ENCODE results near the gene EVA1A.

The EVA1A gene

DNA sequence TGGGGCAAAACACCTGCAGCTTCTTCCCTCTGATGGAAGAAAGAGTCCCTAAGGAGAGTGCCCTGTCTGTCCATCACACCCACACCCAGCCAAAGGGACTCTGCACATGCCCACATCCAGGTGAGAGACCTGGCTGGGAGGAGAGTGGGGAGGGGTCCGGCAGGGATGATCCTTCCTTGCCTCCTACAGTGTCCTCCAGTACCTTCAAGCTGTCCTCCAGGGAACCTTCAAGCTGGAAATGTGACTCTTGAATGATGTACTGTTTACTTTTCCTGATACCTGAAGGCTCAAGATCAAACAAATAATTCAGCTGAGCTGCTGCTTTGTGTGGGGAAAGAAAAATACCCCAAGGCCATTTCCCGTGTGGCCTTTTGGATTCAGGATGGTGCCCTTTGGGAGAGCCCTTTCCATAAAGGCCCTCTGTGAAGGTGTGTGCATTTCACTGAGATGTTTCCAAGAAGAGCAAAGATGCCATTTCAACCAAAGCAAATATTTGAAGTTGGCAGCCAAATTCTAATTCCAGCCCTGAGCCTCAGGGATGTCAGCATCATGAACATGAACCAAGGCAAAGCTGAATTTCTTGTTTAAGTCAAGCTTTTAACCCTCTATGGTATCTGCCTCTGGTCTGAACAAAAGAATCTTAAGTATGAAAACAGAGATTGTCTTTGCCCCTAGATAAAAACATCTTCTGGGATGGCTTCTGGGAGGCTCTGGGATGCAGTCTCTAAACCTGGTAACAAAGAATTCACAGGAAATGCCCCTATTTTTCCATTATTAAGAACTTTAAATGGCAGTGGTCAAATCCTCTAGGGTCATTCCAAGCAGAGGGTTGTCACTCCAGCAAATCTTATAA lies 11.1 kb downstream of the EVA1A start:
- TF ChIP-seq, protein P1, sequence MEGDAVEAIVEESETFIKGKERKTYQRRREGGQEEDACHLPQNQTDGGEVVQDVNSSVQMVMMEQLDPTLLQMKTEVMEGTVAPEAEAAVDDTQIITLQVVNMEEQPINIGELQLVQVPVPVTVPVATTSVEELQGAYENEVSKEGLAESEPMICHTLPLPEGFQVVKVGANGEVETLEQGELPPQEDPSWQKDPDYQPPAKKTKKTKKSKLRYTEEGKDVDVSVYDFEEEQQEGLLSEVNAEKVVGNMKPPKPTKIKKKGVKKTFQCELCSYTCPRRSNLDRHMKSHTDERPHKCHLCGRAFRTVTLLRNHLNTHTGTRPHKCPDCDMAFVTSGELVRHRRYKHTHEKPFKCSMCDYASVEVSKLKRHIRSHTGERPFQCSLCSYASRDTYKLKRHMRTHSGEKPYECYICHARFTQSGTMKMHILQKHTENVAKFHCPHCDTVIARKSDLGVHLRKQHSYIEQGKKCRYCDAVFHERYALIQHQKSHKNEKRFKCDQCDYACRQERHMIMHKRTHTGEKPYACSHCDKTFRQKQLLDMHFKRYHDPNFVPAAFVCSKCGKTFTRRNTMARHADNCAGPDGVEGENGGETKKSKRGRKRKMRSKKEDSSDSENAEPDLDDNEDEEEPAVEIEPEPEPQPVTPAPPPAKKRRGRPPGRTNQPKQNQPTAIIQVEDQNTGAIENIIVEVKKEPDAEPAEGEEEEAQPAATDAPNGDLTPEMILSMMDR (IDR thresholded peaks at IDR 0.05; ENCODE audit: insufficient read depth, low read length, poor library complexity, severe bottlenecking), result no peak
- TF ChIP-seq EZH2phosphoT487 (conservative IDR thresholded peaks at IDR 0.05; ENCODE audit: low read length), result no peak
- Histone ChIP-seq H3K27ac (ENCODE audit: low read depth, low read length) (no peak overlapping the region), H3K9me2 (replicated peaks; ENCODE audit: insufficient read depth, low read length) (no peaks in the 10 kb centered on the region), H4K20me1 (ENCODE audit: low read depth, low read length) (no peaks in the 10 kb centered on the region), H3K9me3 (ENCODE audit: insufficient read depth, low read length) (no peaks in the 10 kb centered on the region), H3K9ac (ENCODE audit: low read length) (no peak overlapping the region), H3K27me3 (ENCODE audit: low read length) (no peaks in the 10 kb centered on the region), H3K79me2 (ENCODE audit: insufficient read depth, low read length) (no peaks in the 10 kb centered on the region), H3F3A (ENCODE audit: insufficient read depth) (no peaks in the 10 kb centered on the region), H2AFZ (ENCODE audit: low read depth, low read length, severe bottlenecking) (no peak overlapping the region), H3K4me2 (ENCODE audit: low read depth, low read length, poor library complexity, severe bottlenecking) (no peak overlapping the region), H3K4me3 (ENCODE audit: insufficient read depth, low read length, poor library complexity, severe bottlenecking) (no peak overlapping the region), H3K36me3 (ENCODE audit: low read length) (no peaks in the 10 kb centered on the region)

DNA sequence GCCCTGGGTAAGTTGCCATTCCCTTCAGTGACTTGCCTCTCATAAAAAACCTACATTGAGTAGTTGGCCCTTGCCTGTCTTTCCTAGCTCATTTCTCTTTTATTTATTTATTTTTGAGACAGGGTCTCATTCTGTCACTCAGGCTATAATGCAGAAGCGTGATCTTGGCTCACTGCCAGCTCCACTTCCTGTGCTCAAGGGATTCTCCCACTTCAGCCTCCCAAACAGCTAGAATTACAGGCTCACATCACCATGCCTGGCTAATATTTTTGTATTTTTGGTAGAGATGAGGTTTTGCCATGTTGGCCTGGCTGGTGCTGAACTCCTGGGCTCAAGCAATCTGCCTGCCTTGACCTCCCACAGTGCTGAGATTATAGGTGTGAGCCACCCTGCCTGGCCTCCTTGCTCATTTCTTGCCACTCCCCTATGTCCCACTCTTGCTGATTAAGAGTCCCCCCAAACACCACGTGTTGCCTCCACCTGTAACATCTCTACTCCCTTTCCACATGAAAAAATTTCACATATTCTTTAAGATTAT lies 12.6 kb downstream of the EVA1A start:
- H3K9me3 ChIP-seq (ENCODE audit: insufficient read depth, low read length), result no peaks in the 10 kb centered on the region
- TF ChIP-seq, protein P1 (IDR thresholded peaks at IDR 0.05; ENCODE audit: insufficient read depth, low read length, poor library complexity, severe bottlenecking), result no peak
- no peak for TF ChIP-seq EZH2phosphoT487 (conservative IDR thresholded peaks at IDR 0.05; ENCODE audit: low read length)
- no peaks in the 10 kb centered on the region for H3K9me2 ChIP-seq (replicated peaks; ENCODE audit: insufficient read depth, low read length)
- H3K79me2 ChIP-seq (ENCODE audit: insufficient read depth, low read length), result no peaks in the 10 kb centered on the region
- no peak overlapping the region for H3K4me3 ChIP-seq (ENCODE audit: insufficient read depth, low read length, poor library complexity, severe bottlenecking)
- H4K20me1 ChIP-seq (ENCODE audit: low read depth, low read length), result no peaks in the 10 kb centered on the region
- H3F3A ChIP-seq (ENCODE audit: insufficient read depth), result no peaks in the 10 kb centered on the region
- H3K27me3 ChIP-seq (ENCODE audit: low read length), result no peaks in the 10 kb centered on the region
- no peak overlapping the region for H3K9ac ChIP-seq (ENCODE audit: low read length)
- no peaks in the 10 kb centered on the region for H3K36me3 ChIP-seq (ENCODE audit: low read length)
- no peak overlapping the region for H3K4me2 ChIP-seq (ENCODE audit: low read depth, low read length, poor library complexity, severe bottlenecking)
- no peak overlapping the region for H2AFZ ChIP-seq (ENCODE audit: low read depth, low read length, severe bottlenecking)
- H3K27ac ChIP-seq (ENCODE audit: low read depth, low read length), result no peak overlapping the region

DNA sequence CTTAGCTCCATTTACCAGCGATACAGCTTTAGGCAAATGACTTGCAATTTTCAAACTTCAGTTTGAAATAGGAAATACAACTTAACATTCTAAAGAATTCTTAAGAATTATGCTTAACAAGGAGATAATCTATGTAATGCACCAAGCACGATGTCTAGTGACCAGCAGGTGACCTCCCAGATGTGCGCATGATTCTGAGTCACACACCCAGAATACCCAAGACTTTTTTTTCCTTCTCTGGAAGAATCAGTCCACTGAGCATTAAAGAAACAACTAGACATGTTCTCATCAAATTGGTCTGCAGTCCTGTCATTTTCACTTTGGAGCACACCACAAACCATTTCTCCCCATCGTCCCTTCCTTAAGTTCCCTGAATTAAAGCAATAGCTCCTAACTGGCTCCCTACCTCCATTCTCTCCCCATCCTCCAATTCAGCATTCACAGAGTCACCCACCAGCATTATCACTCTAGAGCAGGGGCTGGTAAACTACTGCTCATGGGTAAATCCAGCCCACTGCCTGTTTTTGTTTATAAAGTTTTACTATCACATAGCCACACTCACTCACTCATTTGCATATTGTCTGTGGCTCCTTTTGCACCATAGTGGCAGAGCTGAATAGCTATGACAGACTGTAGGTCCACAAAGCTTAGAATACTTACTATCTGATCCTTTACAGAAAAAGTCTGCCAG lies 13.2 kb downstream of the EVA1A start:
- no peaks in the 10 kb centered on the region for H3K79me2 ChIP-seq (ENCODE audit: insufficient read depth, low read length)
- H2AFZ ChIP-seq (ENCODE audit: low read depth, low read length, severe bottlenecking), result no peak overlapping the region
- no peaks in the 10 kb centered on the region for H3K27me3 ChIP-seq (ENCODE audit: low read length)
- no peaks in the 10 kb centered on the region for H3K36me3 ChIP-seq (ENCODE audit: low read length)
- TF ChIP-seq, protein P1 (IDR thresholded peaks at IDR 0.05; ENCODE audit: insufficient read depth, low read length, poor library complexity, severe bottlenecking), result no peak
- no peak for TF ChIP-seq EZH2phosphoT487 (conservative IDR thresholded peaks at IDR 0.05; ENCODE audit: low read length)
- no peaks in the 10 kb centered on the region for H3K9me2 ChIP-seq (replicated peaks; ENCODE audit: insufficient read depth, low read length)
- no peaks in the 10 kb centered on the region for H3F3A ChIP-seq (ENCODE audit: insufficient read depth)
- H3K27ac ChIP-seq (ENCODE audit: low read depth, low read length), result no peak overlapping the region
- H4K20me1 ChIP-seq (ENCODE audit: low read depth, low read length), result no peaks in the 10 kb centered on the region
- no peak overlapping the region for H3K9ac ChIP-seq (ENCODE audit: low read length)
- H3K4me2 ChIP-seq (ENCODE audit: low read depth, low read length, poor library complexity, severe bottlenecking), result no peak overlapping the region
- H3K4me3 ChIP-seq (ENCODE audit: insufficient read depth, low read length, poor library complexity, severe bottlenecking), result no peak overlapping the region
- H3K9me3 ChIP-seq (ENCODE audit: insufficient read depth, low read length), result no peaks in the 10 kb centered on the region
